Measurements from ENCODE around the gene MYG1. TPM values are rescaled to one million over a fixed set of nuclear protein-coding genes. Genes with fewer than 3 reads are reported as not detected.
A peak's percentile ranks its signal among the peaks of the same experiment; 100 is the strongest.
"Not testable (repeated sequence)": the region's sequence is repeated elsewhere in the genome, so short reads cannot be mapped to it uniquely, and the experiment has no call there.

The MYG1 gene
- total RNA-seq, 1 donor from 2014 or later, result 72.5 TPM

DNA sequence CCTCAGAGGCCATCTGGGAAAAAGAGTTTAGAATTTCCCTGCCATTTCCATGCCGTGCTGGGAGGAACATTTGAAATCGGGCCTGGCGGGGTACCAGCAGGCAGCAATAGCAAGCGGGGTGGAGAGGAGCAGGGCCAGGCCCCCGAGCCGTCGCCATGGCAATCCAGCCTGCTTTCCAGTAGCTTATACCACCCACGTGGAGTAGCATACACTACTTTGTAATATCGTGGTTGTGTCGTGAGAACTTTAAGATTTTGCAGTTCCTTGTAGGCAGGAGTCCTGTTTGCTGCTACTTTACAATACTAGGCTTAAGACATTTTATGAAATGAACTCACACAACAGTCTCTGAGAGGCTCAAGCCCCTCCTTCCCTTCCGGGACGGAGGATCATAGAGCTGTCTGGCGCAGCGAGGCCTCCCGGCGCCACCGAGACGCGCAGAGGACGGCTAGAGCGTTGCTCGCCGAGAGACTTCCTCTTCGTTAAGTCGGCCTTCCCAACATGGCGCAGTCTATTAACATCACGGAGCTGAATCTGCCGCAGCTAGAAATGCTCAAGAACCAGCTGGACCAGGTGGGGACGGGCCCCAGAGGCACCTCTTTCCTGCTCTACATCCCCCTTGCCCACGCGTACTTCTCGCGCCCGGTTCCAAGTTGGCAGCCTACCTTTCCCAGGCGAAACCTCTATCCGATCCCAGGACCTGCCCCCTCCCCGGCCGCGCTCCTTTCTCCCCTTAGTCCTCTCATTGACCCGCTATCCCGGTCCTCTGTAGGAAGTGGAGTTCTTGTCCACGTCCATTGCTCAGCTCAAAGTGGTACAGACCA is 4.2 kb upstream of the MYG1 start, which contains the start of gene PFDN5:
Gene PFDN5 (plus strand): TSS at position 473 of the 821 bp plus-strand sequence. CDS start 26 bp downstream, at position 499.
- Mint-ChIP-seq H3K36me3 (ENCODE audit: unreplicated experiment) (peaks cover 5% of the 10 kb centered on the region), H3K27me3 (ENCODE audit: unreplicated experiment) (no peaks in the 10 kb centered on the region), H3K9me3 (ENCODE audit: unreplicated experiment) (no peaks in the 10 kb centered on the region), H3K4me3 (ENCODE audit: unreplicated experiment) (peak within 1 kb of the TSS; percentile 98), H3K27ac (ENCODE audit: unreplicated experiment) (peak within 1 kb of the TSS; percentile 98), H3K4me1 (ENCODE audit: unreplicated experiment) (peaks cover 50% of the 10 kb centered on the region)
- peak; percentile 94 for DNase-seq (ENCODE audit: extremely low spot score, unreplicated experiment)
- TF ChIP-seq, protein P1, sequence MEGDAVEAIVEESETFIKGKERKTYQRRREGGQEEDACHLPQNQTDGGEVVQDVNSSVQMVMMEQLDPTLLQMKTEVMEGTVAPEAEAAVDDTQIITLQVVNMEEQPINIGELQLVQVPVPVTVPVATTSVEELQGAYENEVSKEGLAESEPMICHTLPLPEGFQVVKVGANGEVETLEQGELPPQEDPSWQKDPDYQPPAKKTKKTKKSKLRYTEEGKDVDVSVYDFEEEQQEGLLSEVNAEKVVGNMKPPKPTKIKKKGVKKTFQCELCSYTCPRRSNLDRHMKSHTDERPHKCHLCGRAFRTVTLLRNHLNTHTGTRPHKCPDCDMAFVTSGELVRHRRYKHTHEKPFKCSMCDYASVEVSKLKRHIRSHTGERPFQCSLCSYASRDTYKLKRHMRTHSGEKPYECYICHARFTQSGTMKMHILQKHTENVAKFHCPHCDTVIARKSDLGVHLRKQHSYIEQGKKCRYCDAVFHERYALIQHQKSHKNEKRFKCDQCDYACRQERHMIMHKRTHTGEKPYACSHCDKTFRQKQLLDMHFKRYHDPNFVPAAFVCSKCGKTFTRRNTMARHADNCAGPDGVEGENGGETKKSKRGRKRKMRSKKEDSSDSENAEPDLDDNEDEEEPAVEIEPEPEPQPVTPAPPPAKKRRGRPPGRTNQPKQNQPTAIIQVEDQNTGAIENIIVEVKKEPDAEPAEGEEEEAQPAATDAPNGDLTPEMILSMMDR (IDR thresholded peaks at IDR 0.05), result peak; percentile 15

DNA sequence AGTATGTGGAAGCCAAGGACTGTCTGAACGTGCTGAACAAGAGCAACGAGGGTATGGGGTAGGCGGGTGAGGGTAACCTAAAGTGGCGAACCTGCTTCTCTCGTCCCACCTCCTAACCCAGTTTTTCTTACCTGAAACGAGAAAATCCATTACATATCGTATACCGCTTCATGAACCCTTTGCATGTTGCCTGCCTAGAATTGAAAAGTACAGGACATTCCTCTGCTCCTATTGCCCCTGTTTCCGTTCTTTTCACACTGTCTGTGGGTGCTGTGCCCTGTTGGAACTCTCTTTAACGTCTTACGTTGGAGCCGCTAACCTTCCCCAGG is 3.6 kb upstream of the MYG1 start:
- H3K27me3 Mint-ChIP-seq (ENCODE audit: unreplicated experiment), result no peaks in the 10 kb centered on the region
- TF ChIP-seq, protein P1 (IDR thresholded peaks at IDR 0.05), result no peak
- peak overlapping the region; percentile 98 for H3K4me3 Mint-ChIP-seq (ENCODE audit: unreplicated experiment)
- no peaks in the 10 kb centered on the region for H3K9me3 Mint-ChIP-seq (ENCODE audit: unreplicated experiment)
- H3K27ac Mint-ChIP-seq (ENCODE audit: unreplicated experiment), result peak overlapping the region; percentile 98
- H3K4me1 Mint-ChIP-seq (ENCODE audit: unreplicated experiment), result peaks cover 56% of the 10 kb centered on the region
- H3K36me3 Mint-ChIP-seq (ENCODE audit: unreplicated experiment), result peaks cover 5% of the 10 kb centered on the region
- no peak for DNase-seq (ENCODE audit: extremely low spot score, unreplicated experiment)

DNA sequence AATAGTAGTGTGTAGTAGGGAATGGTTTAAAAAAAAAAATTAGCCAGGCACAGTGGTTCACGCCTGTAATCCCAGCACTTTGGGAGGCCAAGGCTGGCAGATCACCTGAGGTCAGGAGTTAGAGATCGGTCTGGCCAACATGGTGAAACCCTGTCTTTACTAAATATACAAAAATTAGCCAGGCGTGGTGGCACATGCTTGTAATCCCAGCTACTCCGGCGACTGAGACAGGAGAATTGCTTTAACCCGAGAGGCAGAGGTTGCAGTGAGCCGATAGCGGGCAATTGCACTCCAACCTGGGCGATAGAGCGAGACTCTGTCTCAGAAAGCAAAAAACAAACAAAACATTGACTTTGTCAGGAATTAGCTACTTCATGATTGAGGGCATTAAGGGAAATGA is 2.4 kb upstream of the MYG1 start:
- H3K4me1 Mint-ChIP-seq (ENCODE audit: unreplicated experiment), result peaks cover 68% of the 10 kb centered on the region

DNA sequence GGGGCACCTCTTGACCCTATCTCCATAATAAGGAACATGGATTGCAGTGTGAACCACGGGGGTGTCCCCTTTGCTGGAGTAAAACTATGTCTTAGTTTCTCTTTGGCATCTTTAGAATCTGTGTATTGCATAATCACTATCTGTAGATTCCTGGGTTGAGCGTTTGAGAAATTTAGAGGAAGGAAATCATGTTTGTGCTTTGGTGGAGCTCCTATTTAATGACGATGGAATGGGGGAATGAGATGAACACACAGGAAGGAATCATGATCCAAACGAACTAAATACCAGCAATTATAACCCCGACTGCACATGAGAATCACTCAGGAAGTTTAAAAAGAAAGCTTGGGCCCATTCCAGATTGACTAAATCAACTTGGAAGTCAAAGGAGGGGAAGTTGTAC is 1.3 kb upstream of the MYG1 start:
- Mint-ChIP-seq H3K4me1 (ENCODE audit: unreplicated experiment) (peaks cover 76% of the 10 kb centered on the region), H3K27me3 (ENCODE audit: unreplicated experiment) (no peaks in the 10 kb centered on the region), H3K4me3 (ENCODE audit: unreplicated experiment) (peak overlapping the region; percentile 57), H3K9me3 (ENCODE audit: unreplicated experiment) (no peaks in the 10 kb centered on the region), H3K36me3 (ENCODE audit: unreplicated experiment) (peaks cover 18% of the 10 kb centered on the region), H3K27ac (ENCODE audit: unreplicated experiment) (peak overlapping the region; percentile 95)
- no peak for DNase-seq (ENCODE audit: extremely low spot score, unreplicated experiment)
- TF ChIP-seq, protein P1 (IDR thresholded peaks at IDR 0.05), result no peak

More for the DNA sequence above, 2.4 kb upstream of the MYG1 start:
- H3K4me3 Mint-ChIP-seq (ENCODE audit: unreplicated experiment), result peak overlapping the region; percentile 98
- not testable (repeated sequence) for DNase-seq (ENCODE audit: extremely low spot score, unreplicated experiment); H3K9me3 Mint-ChIP-seq (ENCODE audit: unreplicated experiment); H3K27me3 Mint-ChIP-seq (ENCODE audit: unreplicated experiment)
- peaks cover 10% of the 10 kb centered on the region for H3K36me3 Mint-ChIP-seq (ENCODE audit: unreplicated experiment)
- H3K27ac Mint-ChIP-seq (ENCODE audit: unreplicated experiment), result peak overlapping the region; percentile 98

DNA sequence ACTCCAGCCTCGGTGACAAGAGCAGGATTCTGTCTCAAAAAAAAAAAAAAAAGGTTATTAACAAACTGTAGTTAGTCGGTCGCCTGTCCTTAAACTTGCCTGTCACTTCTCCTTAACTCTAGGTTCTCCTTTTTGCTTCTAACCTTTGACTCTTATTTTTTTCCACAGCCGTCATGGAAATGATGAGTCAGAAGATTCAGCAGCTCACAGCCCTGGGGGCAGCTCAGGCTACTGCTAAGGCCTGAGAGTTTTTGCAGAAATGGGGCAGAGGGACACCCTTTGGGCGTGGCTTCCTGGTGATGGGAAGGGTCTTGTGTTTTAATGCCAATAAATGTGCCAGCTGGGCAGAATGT is 418 bp upstream of the MYG1 start:
- TF ChIP-seq, protein P1 (IDR thresholded peaks at IDR 0.05), result no peak
- Mint-ChIP-seq H3K4me1 (ENCODE audit: unreplicated experiment) (peaks cover 77% of the 10 kb centered on the region), H3K9me3 (ENCODE audit: unreplicated experiment) (no peaks in the 10 kb centered on the region), H3K36me3 (ENCODE audit: unreplicated experiment) (peaks cover 18% of the 10 kb centered on the region), H3K4me3 (ENCODE audit: unreplicated experiment) (peak overlapping the region; percentile 86), H3K27ac (ENCODE audit: unreplicated experiment) (peak overlapping the region; percentile 95), H3K27me3 (ENCODE audit: unreplicated experiment) (no peaks in the 10 kb centered on the region)
- no peak for DNase-seq (ENCODE audit: extremely low spot score, unreplicated experiment)

All from osteocyte (in vitro differentiated cells).